K562 (cell line): Measurements from ENCODE around the gene GULP1.

Source experiments
- ELF1 ChIP-seq: fragments of 200-800 bp; sonication (Bioruptor generic); IDR thresholded peaks from 2 replicates; pipeline ENCODE4 v1.6.1; 2016; ENCODE audit warnings: missing genetic modification characterization, missing compliant biosample characterization
- EP300 ChIP-seq: IDR thresholded peaks from 2 replicates; pipeline ENCODE4 v1.6.1; 2012; ENCODE audit warnings: low read length, improper control_type of control experiment
- SAFB2 ChIP-seq: fragments of 200-400 bp; formaldehyde crosslinking; IDR thresholded peaks from 2 replicates; pipeline ENCODE4 v1.6.1; 2018; ENCODE audit warnings: borderline replicate concordance, low read length, low read depth, moderate library complexity; ENCODE audit not compliant: severe bottlenecking
- ZBTB8A ChIP-seq: fragments of 450-650 bp; IDR thresholded peaks from 2 replicates; pipeline ENCODE4 v1.6.1; 2018; ENCODE audit warnings: mild to moderate bottlenecking, moderate library complexity; ENCODE audit not compliant: partially characterized antibody
- TF ChIP-seq, protein P1 (sequence below), 2 experiments: fragments of 450-650 bp; IDR thresholded peaks; 2 replicates each; pipeline ENCODE4 v1.6.1; 2016; ENCODE audit warnings: mild to moderate bottlenecking in 2 of 2, borderline replicate concordance in 1 of 2, low read depth in 1 of 2, moderate library complexity in 1 of 2
- TF ChIP-seq, protein P2 (sequence below), 3 experiments: IDR thresholded peaks in 2 of 3; conservative IDR thresholded peaks in 1 of 3; 2 replicates each; pipeline ENCODE4 v1.5.1; 2011 to 2012; ENCODE audit warnings: low read length in 3 of 3, mild to moderate bottlenecking in 3 of 3, control low read depth in 2 of 3, improper control_type of control experiment in 1 of 3, inconsistent platforms in 1 of 3, low read depth in 1 of 3, mixed read lengths in 1 of 3, moderate library complexity in 1 of 3; ENCODE audit not compliant: insufficient read depth in 2 of 3

DNA sequence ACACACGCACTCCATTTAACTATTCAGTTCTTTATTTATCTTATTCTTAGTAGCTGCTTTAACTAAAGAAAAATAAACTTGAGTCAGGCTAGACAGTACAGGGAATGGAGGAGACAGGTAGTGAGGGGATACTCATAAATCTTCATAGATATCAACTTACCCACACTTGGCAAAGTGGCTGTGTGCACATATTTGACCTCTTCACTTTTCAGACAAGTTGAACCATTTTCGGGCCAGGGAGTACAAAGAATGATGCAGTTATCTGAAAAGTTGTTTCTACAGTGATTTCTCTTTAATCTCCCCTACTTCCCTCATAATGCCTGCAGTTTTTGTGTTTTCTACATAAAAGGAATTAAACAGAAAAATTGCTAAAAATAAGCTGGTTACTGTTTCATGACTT, 307.5 kb downstream of the GULP1 start:
- no peak for TF ChIP-seq ELF1
- TF ChIP-seq EP300 = no peak
- no peak for TF ChIP-seq ZBTB8A
- TF ChIP-seq, protein P1, sequence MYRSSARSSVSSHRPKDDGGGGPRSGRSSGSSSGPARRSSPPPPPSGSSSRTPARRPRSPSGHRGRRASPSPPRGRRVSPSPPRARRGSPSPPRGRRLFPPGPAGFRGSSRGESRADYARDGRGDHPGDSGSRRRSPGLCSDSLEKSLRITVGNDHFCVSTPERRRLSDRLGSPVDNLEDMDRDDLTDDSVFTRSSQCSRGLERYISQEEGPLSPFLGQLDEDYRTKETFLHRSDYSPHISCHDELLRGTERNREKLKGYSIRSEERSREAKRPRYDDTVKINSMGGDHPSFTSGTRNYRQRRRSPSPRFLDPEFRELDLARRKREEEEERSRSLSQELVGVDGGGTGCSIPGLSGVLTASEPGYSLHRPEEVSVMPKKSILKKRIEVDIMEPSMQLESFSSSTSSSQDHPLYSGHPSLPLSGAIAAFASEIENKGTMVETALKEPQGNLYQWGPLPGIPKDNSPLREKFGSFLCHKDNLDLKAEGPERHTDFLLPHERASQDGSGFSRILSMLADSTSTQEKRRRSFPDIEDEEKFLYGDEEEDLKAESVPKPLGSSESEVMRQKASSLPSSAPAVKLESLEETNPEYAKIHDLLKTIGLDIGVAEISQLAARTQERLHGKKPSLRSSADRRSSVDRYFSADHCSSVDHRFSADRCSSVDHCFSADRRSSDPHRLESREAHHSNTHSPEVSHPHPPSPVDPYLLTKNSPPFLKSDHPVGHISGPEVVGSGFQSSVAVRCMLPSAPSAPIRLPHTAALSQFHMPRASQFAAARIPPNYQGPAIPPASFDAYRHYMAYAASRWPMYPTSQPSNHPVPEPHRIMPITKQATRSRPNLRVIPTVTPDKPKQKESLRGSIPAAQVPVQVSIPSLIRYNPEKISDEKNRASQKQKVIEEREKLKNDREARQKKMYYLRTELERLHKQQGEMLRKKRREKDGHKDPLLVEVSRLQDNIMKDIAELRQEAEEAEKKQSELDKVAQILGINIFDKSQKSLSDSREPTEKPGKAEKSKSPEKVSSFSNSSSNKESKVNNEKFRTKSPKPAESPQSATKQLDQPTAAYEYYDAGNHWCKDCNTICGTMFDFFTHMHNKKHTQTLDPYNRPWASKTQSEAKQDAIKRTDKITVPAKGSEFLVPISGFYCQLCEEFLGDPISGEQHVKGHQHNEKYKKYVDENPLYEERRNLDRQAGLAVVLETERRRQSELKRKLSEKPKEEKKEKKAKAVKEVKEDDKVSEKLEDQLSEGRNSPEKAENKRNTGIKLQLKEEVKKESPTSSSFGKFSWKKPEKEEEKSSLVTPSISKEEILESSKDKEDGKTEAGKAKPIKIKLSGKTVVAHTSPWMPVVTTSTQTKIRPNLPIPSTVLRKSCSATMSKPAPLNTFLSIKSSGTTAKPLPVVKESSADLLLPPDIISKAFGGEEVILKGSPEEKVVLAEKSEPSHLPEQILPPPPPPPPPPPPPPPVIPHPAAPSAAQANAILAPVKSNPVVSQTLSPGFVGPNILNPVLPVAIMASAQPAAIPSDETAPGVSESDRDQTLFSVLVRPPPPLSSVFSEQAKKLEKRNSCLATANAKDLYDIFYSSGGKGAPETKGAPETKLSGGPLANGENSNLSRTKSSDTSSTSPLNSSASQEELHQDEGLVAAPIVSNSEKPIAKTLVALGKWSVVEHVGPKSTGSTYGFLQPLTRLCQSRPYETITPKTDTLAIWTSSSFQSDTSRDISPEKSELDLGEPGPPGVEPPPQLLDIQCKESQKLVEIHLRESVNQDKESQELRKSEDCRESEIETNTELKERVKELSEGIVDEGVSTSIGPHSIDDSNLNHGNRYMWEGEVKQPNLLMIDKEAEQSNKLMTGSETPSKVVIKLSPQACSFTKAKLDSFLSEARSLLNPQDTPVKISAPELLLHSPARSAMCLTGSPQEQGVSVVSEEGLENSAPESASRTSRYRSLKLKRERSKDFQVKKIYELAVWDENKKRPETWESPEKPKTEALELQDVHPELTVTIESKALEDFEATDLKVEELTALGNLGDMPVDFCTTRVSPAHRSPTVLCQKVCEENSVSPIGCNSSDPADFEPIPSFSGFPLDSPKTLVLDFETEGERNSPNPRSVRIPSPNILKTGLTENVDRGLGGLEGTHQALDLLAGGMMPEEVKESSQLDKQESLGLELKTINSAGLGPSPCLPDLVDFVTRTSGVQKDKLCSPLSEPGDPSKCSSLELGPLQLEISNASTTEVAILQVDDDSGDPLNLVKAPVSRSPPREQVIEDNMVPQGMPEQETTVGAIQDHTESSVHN (IDR thresholded peaks at IDR 0.05; ENCODE audit: borderline replicate concordance in 1 of 2, low read depth in 1 of 2) = no peak
- no peak for TF ChIP-seq SAFB2
- TF ChIP-seq, protein P2, sequence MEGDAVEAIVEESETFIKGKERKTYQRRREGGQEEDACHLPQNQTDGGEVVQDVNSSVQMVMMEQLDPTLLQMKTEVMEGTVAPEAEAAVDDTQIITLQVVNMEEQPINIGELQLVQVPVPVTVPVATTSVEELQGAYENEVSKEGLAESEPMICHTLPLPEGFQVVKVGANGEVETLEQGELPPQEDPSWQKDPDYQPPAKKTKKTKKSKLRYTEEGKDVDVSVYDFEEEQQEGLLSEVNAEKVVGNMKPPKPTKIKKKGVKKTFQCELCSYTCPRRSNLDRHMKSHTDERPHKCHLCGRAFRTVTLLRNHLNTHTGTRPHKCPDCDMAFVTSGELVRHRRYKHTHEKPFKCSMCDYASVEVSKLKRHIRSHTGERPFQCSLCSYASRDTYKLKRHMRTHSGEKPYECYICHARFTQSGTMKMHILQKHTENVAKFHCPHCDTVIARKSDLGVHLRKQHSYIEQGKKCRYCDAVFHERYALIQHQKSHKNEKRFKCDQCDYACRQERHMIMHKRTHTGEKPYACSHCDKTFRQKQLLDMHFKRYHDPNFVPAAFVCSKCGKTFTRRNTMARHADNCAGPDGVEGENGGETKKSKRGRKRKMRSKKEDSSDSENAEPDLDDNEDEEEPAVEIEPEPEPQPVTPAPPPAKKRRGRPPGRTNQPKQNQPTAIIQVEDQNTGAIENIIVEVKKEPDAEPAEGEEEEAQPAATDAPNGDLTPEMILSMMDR (IDR thresholded peaks at IDR 0.05 in 2 of 3, conservative IDR thresholded peaks at IDR 0.05 in 1 of 3; ENCODE audit: insufficient read depth in 2 of 3, low read depth in 1 of 3, low read length in 3 of 3) = no peak
